Measurements from ENCODE around the gene GNAO1.

The GNAO1 gene

DNA sequence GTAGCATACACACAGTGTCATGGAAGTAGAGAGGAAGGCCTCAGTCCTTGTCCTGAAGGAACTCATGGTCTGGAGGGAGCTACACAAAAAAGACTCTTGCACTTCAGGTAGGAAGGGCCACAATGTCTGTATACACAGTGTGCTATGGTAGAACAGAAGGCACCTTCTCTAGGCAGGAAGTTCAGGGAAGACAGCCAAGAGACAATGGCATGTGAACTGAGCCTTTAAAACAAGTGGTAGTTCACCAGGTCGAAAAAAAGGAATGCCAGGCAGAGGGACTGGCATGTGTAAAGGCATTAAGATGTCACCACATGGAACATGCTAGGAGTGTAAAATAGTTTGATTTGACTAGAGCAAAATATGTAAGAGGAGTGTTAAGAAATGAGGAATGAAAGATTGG lies 9.7 kb downstream of the GNAO1 start:
- Histone ChIP-seq H3K27me3 (ENCODE audit: control insufficient read depth, insufficient read depth, low read length) (no peaks in the 10 kb centered on the region), H3K36me3 (ENCODE audit: control insufficient read depth, insufficient read depth, low read length) (no peaks in the 10 kb centered on the region), H3K9ac (ENCODE audit: low read length) (no peak overlapping the region), H3K4me1 (ENCODE audit: control insufficient read depth, insufficient read depth, low read length) (no peaks in the 10 kb centered on the region), H3K4me3 (ENCODE audit: low read length) (no peak overlapping the region), H3K9me3 (ENCODE audit: control insufficient read depth, low read length) (no peaks in the 10 kb centered on the region)

DNA sequence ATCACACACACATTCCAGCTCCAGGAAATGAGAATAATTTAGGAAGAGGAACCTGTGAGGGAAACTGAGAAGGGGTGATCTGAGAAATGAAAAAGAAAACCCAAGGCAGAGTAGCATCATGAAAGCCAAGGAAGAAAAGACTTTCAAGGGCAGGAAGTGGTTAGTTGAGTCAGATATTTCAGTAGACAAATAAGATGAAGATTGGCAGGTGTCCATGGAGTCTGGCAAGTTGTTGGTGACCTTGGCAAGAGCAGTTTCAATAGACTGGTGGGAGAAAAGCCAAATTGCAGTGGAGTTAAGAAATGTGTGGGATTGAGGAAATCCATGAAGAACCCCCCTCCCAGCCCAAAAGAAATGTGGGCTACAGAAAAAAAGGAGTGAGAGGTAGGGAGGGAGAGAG lies 10.7 kb downstream of the GNAO1 start:
- no peak overlapping the region for H3K4me3 ChIP-seq (ENCODE audit: low read length)
- H3K4me1 ChIP-seq (ENCODE audit: control insufficient read depth, insufficient read depth, low read length) = no peaks in the 10 kb centered on the region
- no peaks in the 10 kb centered on the region for H3K27me3 ChIP-seq (ENCODE audit: control insufficient read depth, insufficient read depth, low read length)
- H3K9me3 ChIP-seq (ENCODE audit: control insufficient read depth, low read length) = no peaks in the 10 kb centered on the region
- H3K36me3 ChIP-seq (ENCODE audit: control insufficient read depth, insufficient read depth, low read length) = no peaks in the 10 kb centered on the region
- no peak overlapping the region for H3K9ac ChIP-seq (ENCODE audit: low read length)

DNA sequence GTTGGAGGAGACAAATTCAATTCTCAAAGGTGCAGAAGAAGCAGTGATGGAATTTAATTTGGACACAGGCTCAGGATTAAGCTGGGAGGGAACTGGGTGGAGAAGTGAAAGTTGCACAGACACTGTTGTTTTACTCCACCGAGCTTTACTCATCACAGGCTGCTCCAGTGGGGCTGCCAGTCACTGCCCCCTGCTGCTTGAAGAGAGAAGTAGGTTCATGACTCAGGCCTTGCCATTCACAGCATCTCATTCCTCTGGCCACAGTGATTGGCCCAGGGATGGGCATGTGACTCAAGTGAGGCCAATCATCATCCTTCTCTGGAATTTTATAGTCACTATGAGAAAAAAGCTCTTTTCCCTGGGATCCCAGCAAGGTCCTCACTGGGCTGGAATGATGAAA lies 11.8 kb downstream of the GNAO1 start:
- H3K4me1 ChIP-seq (ENCODE audit: control insufficient read depth, insufficient read depth, low read length) = no peaks in the 10 kb centered on the region

DNA sequence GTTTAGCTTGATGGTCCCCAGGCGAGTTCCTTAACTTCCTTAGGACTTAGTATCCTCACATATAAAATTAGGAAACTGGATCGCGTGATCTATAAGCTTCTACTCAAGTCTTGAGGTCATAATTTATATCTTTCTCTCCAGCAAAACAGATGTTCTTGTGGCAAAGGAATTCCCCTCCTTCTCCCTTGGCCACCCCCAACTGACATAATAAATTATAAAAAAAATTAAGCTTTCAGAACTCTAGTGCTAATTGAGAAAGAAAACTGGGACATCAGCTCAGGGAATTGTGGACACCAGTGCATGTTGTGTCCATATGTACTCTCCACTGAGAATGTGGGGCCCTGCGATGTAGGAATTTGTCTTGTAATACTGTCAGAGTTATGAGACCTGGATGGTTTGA lies 13.5 kb downstream of the GNAO1 start:
- Histone ChIP-seq H3K27me3 (ENCODE audit: control insufficient read depth, insufficient read depth, low read length) (no peaks in the 10 kb centered on the region), H3K9me3 (ENCODE audit: control insufficient read depth, low read length) (no peaks in the 10 kb centered on the region), H3K4me1 (ENCODE audit: control insufficient read depth, insufficient read depth, low read length) (no peaks in the 10 kb centered on the region)

More for the DNA sequence above, 11.8 kb downstream of the GNAO1 start:
- Histone ChIP-seq H3K27me3 (ENCODE audit: control insufficient read depth, insufficient read depth, low read length) (no peaks in the 10 kb centered on the region), H3K9me3 (ENCODE audit: control insufficient read depth, low read length) (no peaks in the 10 kb centered on the region), H3K4me3 (ENCODE audit: low read length) (no peak overlapping the region), H3K9ac (ENCODE audit: low read length) (no peak overlapping the region), H3K36me3 (ENCODE audit: control insufficient read depth, insufficient read depth, low read length) (no peaks in the 10 kb centered on the region)

DNA sequence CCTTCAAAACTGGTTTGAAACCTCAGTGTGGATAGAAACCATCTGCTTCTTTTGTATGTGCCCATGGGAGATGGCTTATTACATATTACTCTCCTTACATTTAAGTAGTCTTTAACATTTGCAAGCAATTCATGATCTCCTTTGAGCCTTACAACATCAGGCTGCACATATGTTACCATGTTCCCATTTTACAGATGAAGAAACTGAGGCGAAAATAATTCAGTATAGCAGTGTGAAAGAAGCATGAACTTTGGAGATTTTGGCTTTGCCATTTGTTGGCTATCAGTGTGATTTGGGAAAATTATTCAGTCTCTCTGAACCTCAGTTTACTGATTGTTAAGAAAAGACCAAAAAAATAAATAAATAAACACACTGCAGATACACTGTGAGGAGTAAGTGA lies 15.7 kb downstream of the GNAO1 start:
- no peaks in the 10 kb centered on the region for H3K36me3 ChIP-seq (ENCODE audit: control insufficient read depth, insufficient read depth, low read length)
- H3K9me3 ChIP-seq (ENCODE audit: control insufficient read depth, low read length) = no peaks in the 10 kb centered on the region
- no peak overlapping the region for H3K4me3 ChIP-seq (ENCODE audit: low read length)
- no peaks in the 10 kb centered on the region for H3K27me3 ChIP-seq (ENCODE audit: control insufficient read depth, insufficient read depth, low read length)
- no peak overlapping the region for H3K9ac ChIP-seq (ENCODE audit: low read length)
- H3K4me1 ChIP-seq (ENCODE audit: control insufficient read depth, insufficient read depth, low read length) = no peaks in the 10 kb centered on the region

More for the DNA sequence above, 13.5 kb downstream of the GNAO1 start:
- no peak overlapping the region for H3K9ac ChIP-seq (ENCODE audit: low read length)
- H3K4me3 ChIP-seq (ENCODE audit: low read length) = no peak overlapping the region
- no peaks in the 10 kb centered on the region for H3K36me3 ChIP-seq (ENCODE audit: control insufficient read depth, insufficient read depth, low read length)

DNA sequence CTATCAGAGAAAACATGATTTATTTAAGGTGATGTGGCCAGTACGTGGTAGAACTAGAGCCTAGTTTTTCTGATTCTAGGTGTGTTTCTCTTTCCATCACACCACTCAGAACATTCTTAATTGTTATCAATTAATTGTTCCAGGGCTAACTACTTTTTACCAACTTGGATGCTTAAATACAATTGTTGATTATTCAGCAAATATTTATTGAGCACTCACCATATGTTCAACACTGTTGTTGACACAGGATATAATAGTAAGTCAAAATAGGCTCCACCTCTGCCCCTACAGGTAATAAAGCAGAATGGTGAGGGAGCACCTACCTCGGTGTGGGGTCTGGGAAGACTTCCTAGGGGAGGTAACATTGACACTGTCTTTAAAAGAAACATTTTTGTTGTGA lies 16.1 kb downstream of the GNAO1 start:
- no peak overlapping the region for H3K4me3 ChIP-seq (ENCODE audit: low read length)
- H3K4me1 ChIP-seq (ENCODE audit: control insufficient read depth, insufficient read depth, low read length) = no peaks in the 10 kb centered on the region
- H3K36me3 ChIP-seq (ENCODE audit: control insufficient read depth, insufficient read depth, low read length) = no peaks in the 10 kb centered on the region
- no peaks in the 10 kb centered on the region for H3K27me3 ChIP-seq (ENCODE audit: control insufficient read depth, insufficient read depth, low read length)
- H3K9ac ChIP-seq (ENCODE audit: low read length) = no peak overlapping the region
- H3K9me3 ChIP-seq (ENCODE audit: control insufficient read depth, low read length) = no peaks in the 10 kb centered on the region

DNA sequence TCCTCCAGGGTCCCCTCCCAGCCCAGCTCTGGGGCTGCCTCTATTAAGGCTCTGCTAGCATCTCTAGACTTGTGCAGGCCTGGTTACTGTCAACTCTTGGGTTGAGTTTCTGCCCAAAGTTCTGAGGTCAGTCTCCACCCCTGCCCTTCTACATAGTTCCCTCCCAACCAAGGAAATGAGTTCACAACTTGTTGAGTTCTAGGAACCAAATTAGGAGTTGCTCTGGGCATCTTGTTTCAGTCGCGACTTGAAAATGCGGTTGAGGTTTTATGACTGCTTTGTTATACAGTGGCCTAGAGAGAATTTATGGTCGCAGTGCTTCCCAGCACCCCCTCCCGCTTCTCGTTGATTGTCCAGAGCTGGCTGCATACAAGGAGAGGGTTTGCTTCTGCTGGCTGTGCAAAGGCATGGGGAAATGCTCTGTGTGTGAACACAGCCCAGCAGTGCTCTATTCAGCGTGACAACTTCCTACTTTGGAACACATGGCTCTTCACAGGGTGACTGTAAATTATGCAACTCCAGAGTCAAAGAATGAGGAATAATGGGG lies 20.2 kb downstream of the GNAO1 start:
- H3K9me3 ChIP-seq (ENCODE audit: control insufficient read depth, low read length) = no peaks in the 10 kb centered on the region
- H3K9ac ChIP-seq (ENCODE audit: low read length) = no peak overlapping the region
- H3K27me3 ChIP-seq (ENCODE audit: control insufficient read depth, insufficient read depth, low read length) = no peaks in the 10 kb centered on the region
- no peak overlapping the region for H3K4me3 ChIP-seq (ENCODE audit: low read length)
- no peaks in the 10 kb centered on the region for H3K4me1 ChIP-seq (ENCODE audit: control insufficient read depth, insufficient read depth, low read length)
- H3K36me3 ChIP-seq (ENCODE audit: control insufficient read depth, insufficient read depth, low read length) = no peaks in the 10 kb centered on the region

DNA sequence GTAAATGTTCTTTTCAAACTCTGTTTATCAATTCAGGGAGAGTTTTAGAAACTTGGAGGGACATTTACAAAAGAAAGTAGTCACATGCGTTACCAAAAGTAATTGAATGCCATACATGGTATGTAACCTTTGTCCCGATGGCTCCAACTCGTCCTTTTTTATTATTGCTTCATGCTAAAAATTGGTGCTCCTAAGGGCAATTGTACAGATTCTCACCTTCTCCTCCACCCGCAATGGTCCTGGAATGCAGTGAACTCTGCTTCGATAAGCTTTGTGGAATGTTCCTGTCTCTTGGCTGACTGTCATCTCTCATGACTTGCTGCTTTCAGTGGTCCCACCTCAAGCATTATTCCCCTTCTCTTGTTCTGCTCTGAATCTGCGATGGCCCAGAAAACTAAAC lies 20.9 kb downstream of the GNAO1 start:
- no peaks in the 10 kb centered on the region for H3K36me3 ChIP-seq (ENCODE audit: control insufficient read depth, insufficient read depth, low read length)
- H3K4me3 ChIP-seq (ENCODE audit: low read length) = no peak overlapping the region
- H3K27me3 ChIP-seq (ENCODE audit: control insufficient read depth, insufficient read depth, low read length) = no peaks in the 10 kb centered on the region
- H3K4me1 ChIP-seq (ENCODE audit: control insufficient read depth, insufficient read depth, low read length) = no peaks in the 10 kb centered on the region
- no peaks in the 10 kb centered on the region for H3K9me3 ChIP-seq (ENCODE audit: control insufficient read depth, low read length)
- no peak overlapping the region for H3K9ac ChIP-seq (ENCODE audit: low read length)

DNA sequence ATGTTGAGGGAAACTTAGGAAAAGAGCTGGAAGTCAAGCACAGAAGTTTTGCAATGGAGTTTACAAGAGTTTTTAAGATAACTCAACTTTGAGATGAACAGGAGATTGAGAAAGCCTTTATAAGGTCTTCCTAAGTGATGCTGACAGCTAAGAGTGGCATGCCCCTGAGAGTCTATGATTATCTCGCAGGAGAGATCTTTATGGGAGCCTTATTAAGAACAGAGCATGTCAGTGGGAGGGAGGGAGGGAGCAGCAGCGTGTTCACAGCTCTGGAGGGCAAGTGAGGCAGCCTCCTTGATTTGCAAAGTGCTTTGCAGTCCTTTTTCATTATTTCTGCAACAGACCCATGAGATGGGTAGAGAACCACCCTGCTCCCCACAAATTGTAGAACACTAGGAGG lies 30.7 kb downstream of the GNAO1 start:
- Histone ChIP-seq H3K4me1 (ENCODE audit: control insufficient read depth, insufficient read depth, low read length) (no peaks in the 10 kb centered on the region), H3K9me3 (ENCODE audit: control insufficient read depth, low read length) (no peaks in the 10 kb centered on the region), H3K36me3 (ENCODE audit: control insufficient read depth, insufficient read depth, low read length) (no peaks in the 10 kb centered on the region), H3K9ac (ENCODE audit: low read length) (no peak overlapping the region), H3K4me3 (ENCODE audit: low read length) (no peak overlapping the region), H3K27me3 (ENCODE audit: control insufficient read depth, insufficient read depth, low read length) (no peaks in the 10 kb centered on the region)

DNA sequence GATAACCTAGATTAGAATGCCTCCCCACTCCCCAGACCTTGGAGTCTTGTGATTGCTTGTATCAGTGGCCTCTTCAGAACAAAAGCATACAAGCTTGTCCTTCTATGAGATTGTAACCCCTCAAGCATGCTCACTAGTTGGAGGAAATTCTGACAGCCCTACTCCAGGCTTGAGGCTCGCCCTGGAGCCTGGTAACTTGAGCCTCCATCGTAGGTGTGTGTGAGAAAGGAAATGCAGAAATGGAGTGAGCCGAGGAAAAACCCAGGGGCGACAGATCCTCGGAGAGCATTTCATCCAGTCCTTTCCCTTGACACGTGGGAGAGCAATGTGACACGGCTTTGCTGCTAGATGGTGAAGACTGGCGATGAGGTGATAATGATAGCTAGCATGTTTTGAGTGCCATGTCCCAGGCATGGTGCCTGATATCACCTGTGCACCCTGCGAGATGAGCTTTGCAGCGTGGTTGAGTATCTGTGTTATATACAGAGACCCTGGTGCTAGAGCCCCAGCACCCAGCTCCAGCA lies 31.2 kb downstream of the GNAO1 start:
- Histone ChIP-seq H3K27me3 (ENCODE audit: control insufficient read depth, insufficient read depth, low read length) (no peaks in the 10 kb centered on the region), H3K36me3 (ENCODE audit: control insufficient read depth, insufficient read depth, low read length) (no peaks in the 10 kb centered on the region), H3K9me3 (ENCODE audit: control insufficient read depth, low read length) (no peaks in the 10 kb centered on the region), H3K4me3 (ENCODE audit: low read length) (no peak overlapping the region), H3K4me1 (ENCODE audit: control insufficient read depth, insufficient read depth, low read length) (no peaks in the 10 kb centered on the region), H3K9ac (ENCODE audit: low read length) (no peak overlapping the region)

DNA sequence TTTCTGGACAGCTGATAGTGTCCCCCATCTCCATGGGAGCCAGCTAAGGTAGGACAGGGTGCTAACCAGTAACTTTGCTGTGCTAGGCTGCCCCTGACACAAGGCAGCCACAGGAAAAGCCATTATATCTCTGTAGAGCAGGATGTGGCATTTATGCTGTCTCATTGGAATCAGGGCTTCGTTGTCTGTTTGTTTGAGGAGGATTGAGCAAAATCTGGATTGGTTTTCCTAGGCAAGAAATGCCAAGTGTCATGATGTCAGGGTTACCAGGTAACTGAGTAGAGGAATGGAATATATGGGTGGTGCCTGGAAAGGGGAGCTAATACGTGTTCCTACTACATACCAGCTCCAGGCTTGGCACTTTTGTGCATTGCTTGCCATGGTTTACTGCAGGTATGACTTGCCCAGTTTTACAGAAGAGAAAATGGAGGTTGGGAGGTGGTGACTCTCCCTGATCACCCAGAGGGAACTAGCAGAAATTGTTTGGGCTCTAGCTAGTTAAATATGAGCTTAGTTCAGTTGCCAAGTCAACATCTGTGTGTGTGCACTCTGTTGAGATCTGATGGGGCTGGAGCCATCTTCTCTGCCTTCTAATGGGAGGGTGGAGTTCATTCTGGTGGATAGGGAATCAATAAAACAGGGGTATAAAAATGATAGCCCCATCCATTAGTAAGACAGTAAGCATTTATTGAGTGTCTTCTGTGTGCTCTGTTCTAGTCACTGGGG lies 33.9 kb downstream of the GNAO1 start:
- Histone ChIP-seq H3K9ac (ENCODE audit: low read length) (no peak overlapping the region), H3K4me1 (ENCODE audit: control insufficient read depth, insufficient read depth, low read length) (no peaks in the 10 kb centered on the region), H3K9me3 (ENCODE audit: control insufficient read depth, low read length) (no peaks in the 10 kb centered on the region), H3K27me3 (ENCODE audit: control insufficient read depth, insufficient read depth, low read length) (no peaks in the 10 kb centered on the region), H3K4me3 (ENCODE audit: low read length) (no peak overlapping the region), H3K36me3 (ENCODE audit: control insufficient read depth, insufficient read depth, low read length) (no peaks in the 10 kb centered on the region)

DNA sequence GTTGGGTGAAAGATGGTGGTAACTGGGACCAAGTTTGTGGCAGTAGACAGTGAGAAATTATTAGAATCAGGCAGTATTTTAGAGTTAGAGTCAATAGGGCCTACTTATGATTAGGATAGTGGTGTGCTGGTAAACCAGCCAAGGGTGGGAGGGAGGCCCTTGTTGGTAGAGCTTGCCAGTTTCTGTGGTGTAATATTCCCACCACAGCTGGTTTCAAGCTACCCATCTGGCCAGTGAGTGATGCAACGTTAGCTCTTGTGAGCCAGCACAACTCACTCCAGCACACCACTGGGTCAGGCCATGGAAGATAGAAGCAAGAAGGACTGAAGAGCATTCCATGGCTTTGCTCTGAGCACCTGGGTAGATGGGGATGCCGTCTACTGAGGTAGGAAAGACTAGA lies 34.9 kb downstream of the GNAO1 start:
- Histone ChIP-seq H3K4me3 (ENCODE audit: low read length) (no peak overlapping the region), H3K9ac (ENCODE audit: low read length) (no peak overlapping the region), H3K27me3 (ENCODE audit: control insufficient read depth, insufficient read depth, low read length) (no peaks in the 10 kb centered on the region), H3K36me3 (ENCODE audit: control insufficient read depth, insufficient read depth, low read length) (no peaks in the 10 kb centered on the region), H3K9me3 (ENCODE audit: control insufficient read depth, low read length) (no peaks in the 10 kb centered on the region), H3K4me1 (ENCODE audit: control insufficient read depth, insufficient read depth, low read length) (no peaks in the 10 kb centered on the region)
